Ovary (tissue), 9 donors: ENCODE results near the gene TRIM44. TPM values are rescaled to one million over a fixed set of nuclear protein-coding genes. Genes with fewer than 3 reads are reported as not detected.
A peak's percentile ranks its signal among the peaks of the same experiment; 100 is the strongest.

Experiments
- DNase-seq, 5 donors: peaks; one replicate each; pipeline ENCODE4 v3.0.0-alpha.2; 2019 to 2020
- H3K27ac ChIP-seq, 2 donors: fragments of 200-600 bp; one replicate each; pipeline versions ENCODE4 v1.5.1 to v1.8.0; 2019 to 2022
- H3K27me3 ChIP-seq: fragments of 200-600 bp; one replicate; pipeline ENCODE4 v1.8.0; 2022
- H3K36me3 ChIP-seq: fragments of 200-600 bp; sonication (generic); one replicate; pipeline ENCODE4 v1.5.1; 2019
- H3K4me1 ChIP-seq: one replicate; pipeline ENCODE4 v1.8.1; 2013; ENCODE audit warnings: mild to moderate bottlenecking, moderate library complexity; ENCODE audit not compliant: insufficient read depth
- H3K4me3 ChIP-seq: fragments of 200-600 bp; sonication (generic); one replicate; pipeline ENCODE4 v1.5.1; 2017
- H3K9me3 ChIP-seq, 2 donors: fragments of 200-600 bp in 1 of 2; sonication (generic) in 1 of 2; one replicate each; pipeline versions ENCODE4 v1.5.1 to v1.8.1; 2013 to 2019; ENCODE audit warnings: mild to moderate bottlenecking in 1 of 2, moderate library complexity in 1 of 2
- CTCF ChIP-seq, 3 donors: fragments of 450-650 bp in 2 of 3; fragments of 200-600 bp in 1 of 3; IDR thresholded peaks; one replicate each; pipeline versions ENCODE4 v1.5.1 to v1.8.0; 2016 to 2022; ENCODE audit warnings: antibody characterized with exemption in 3 of 3, mild to moderate bottlenecking in 1 of 3
- EP300 ChIP-seq: sonication (generic); formaldehyde crosslinking; IDR thresholded peaks from one replicate; pipeline ENCODE4 v1.6.1; 2017; ENCODE audit warnings: antibody characterized with exemption
- POLR2A ChIP-seq: fragments of 450-650 bp; IDR thresholded peaks from one replicate; pipeline ENCODE4 v1.6.1; 2017; ENCODE audit warnings: antibody characterized with exemption, mild to moderate bottlenecking, moderate library complexity
- WGBS, 3 donors: extraction: QIAGEN DNeasy Blood & Tissue Kit in 1 of 3; methylation state at CpG; one replicate each; pipeline versions ENCODE4 v1.1.5 to v1.1.7; 2013 to 2017; 5-methylcytosine and 5-hydroxymethylcytosine counted together
- intact Hi-C, 4 donors: fragments of 100-400 bp; cut with DNase I; formaldehyde crosslinking; loops; one replicate each; pipeline versions ENCODE4 v1.11.0 to v1.15.1; 2022 to 2023
- polyA plus RNA-seq, 2 donors: library from polyadenylated mRNA; stranded (reverse); fragments of 200-250 nt in 1 of 2; fragments of 350-450 nt in 1 of 2; fragmentation: Illumina TruSeq in 1 of 2; extraction: RNeasy Lipid Tissue Mini Kit (QIAGEN cat#74804) in 1 of 2; gene quantifications; one replicate each; pipeline ENCODE4 v1.2.3, GENCODE V29; 2013 to 2014
- total RNA-seq, 7 donors: library from RNA; depleted of rRNA in 2 of 7; stranded (reverse); fragments of >200 nt in 2 of 7; fragmentation: NEBNext Ultra II Directional in 3 of 7; extraction: Animal tissue kit (Norgen Biotek cat#: 25700) in 3 of 7; gene quantifications; one replicate each; pipeline versions ENCODE4 v1.1.0 to v1.2.4, GENCODE V29; 2016 to 2023
- donor health status: DM: no; HTN: no; CAD: no; lungs with moderate emphysema.
- donor health status: DM: no; HTN: no; CAD: no.
- donor health status: Bipolar disorder and iron deficiency.
- donor health status: DM: yes; HTN: yes; CAD: no.
- donor health status: DM: no; HTN: no; CAD: no.
- donor health status: DM: yes; HTN: yes; CAD: no.

TRIM44 gene
- total and polyA plus RNA-seq, 9 donors: 9.9 to 54.6 (median 45.7) TPM

GRCh38 chr11:35617316-35617686 is 45.3 kb upstream of the TRIM44 start:
- Histone ChIP-seq H3K4me3 (no peak overlapping the region), H3K9me3 (no peaks in the 10 kb centered on the region), H3K36me3 (no peaks in the 10 kb centered on the region), H3K27ac (peak overlapping the region in 1 of 2 donors; percentile 54), H3K27me3 (no peaks in the 10 kb centered on the region), H3K4me1 (peaks cover 4% of the 10 kb centered on the region)
- intact Hi-C loops: loop anchor here (2.0 to 10.0 kb wide), 8 partner anchors 45 to 878 kb away; partner anchors contain the start of gene TRIM44 (in 1 of the 4)
- no peak for TF ChIP-seq EP300
- TF ChIP-seq CTCF (IDR thresholded peaks at IDR 0.05): no peak
- TF ChIP-seq POLR2A: no peak
- DNase-seq: no peak
- 53 to 58% (median 57%) methylated on average over 7 of the region's 7 CpGs for WGBS, 3 donors

GRCh38 chr11:35617687-35618496 is 44.7 kb upstream of the TRIM44 start, which contains the start of gene FJX1:
Gene FJX1 (plus strand): TSS chr11:35618460. CDS start chr11:35618637, 177 bp downstream.
- DNase-seq: peak; percentile 66 to 78 (median 76)
- H3K27ac ChIP-seq: peak within 1 kb of the TSS; percentile 54 to 69
- 1 to 2% (median 1%) methylated on average over 38 to 54 of the region's 57 CpGs for WGBS, 3 donors

GRCh38 chr11:35618497-35619115 is 44.0 kb upstream of the TRIM44 start:
- Histone ChIP-seq H3K9me3 (no peaks in the 10 kb centered on the region), H3K27me3 (no peaks in the 10 kb centered on the region), H3K27ac (peak overlapping the region; percentile 54 to 69), H3K4me1 (peaks cover 4% of the 10 kb centered on the region), H3K36me3 (no peaks in the 10 kb centered on the region), H3K4me3 (peak overlapping the region; percentile 39)
- 0% methylated on average over 52 to 90 of the region's 91 CpGs for WGBS, 3 donors
- intact Hi-C loops: loop anchor here (2.0 to 10.0 kb wide), 8 partner anchors 44 to 876 kb away; partner anchors contain the start of gene TRIM44 (in 1 of the 4)
- TF ChIP-seq CTCF (IDR thresholded peaks at IDR 0.05) (no peak), POLR2A (no peak), EP300 (no peak)
- DNase-seq: peak in 3 of 5 donors; percentile 41 to 64 (median 41)

More at GRCh38 chr11:35617687-35618496, 44.7 kb upstream of the TRIM44 start, which contains the start of gene FJX1:
- Histone ChIP-seq H3K36me3 (no peaks in the 10 kb centered on the region), H3K4me3 (peak within 1 kb of the TSS; percentile 39), H3K9me3 (no peaks in the 10 kb centered on the region), H3K4me1 (peaks cover 4% of the 10 kb centered on the region), H3K27me3 (no peaks in the 10 kb centered on the region)
- no peak for TF ChIP-seq POLR2A
- intact Hi-C loops: loop anchor here (2.0 to 10.0 kb wide), 9 partner anchors 44 to 877 kb away; partner anchors contain the start of gene TRIM44 (in 1 of the 4)

GRCh38 chr11:35619116-35619854 is 43.3 kb upstream of the TRIM44 start:
- Histone ChIP-seq H3K27ac (peak overlapping the region in 1 of 2 donors; percentile 54), H3K36me3 (no peaks in the 10 kb centered on the region), H3K4me1 (peaks cover 4% of the 10 kb centered on the region), H3K9me3 (no peaks in the 10 kb centered on the region), H3K4me3 (peak overlapping the region; percentile 39), H3K27me3 (no peaks in the 10 kb centered on the region)
- WGBS, 3 donors: 0 to 1% (median 1%) methylated on average over 42 to 84 of the region's 84 CpGs
- peak in 4 of 5 donors; percentile 24 to 66 (median 54) for DNase-seq
- no peak for TF ChIP-seq EP300
- TF ChIP-seq CTCF (IDR thresholded peaks at IDR 0.05): peak in 1 of 3 donors; percentile 6
- no peak for TF ChIP-seq POLR2A
- intact Hi-C loops: loop anchor here (2.0 to 10.0 kb wide), 8 partner anchors 43 to 876 kb away; partner anchors contain the start of gene TRIM44 (in 1 of the 4)
